Mesothelial cell of epicardium (in vitro differentiated cells): ENCODE measurements around the gene RNF157. TPM values are rescaled to one million over a fixed set of nuclear protein-coding genes. Genes with fewer than 3 reads are reported as not detected.
"Not testable (repeated sequence)": the region's sequence is repeated elsewhere in the genome, so short reads cannot be mapped to it uniquely, and the experiment has no call there.

ENCODE experiments used
- DNase-seq, 2 experiments: peaks; one replicate each; pipeline ENCODE4 v3.0.0; 2021; ENCODE audit warnings: low spot score in 2 of 2; ENCODE audit not compliant: unreplicated experiment in 2 of 2
- H3K27ac Mint-ChIP-seq: 2 replicates; pipeline ENCODE4 v1.8.0; 2021; ENCODE audit warnings: mixed read lengths
- H3K27me3 Mint-ChIP-seq: 2 replicates; pipeline ENCODE4 v1.8.0; 2021; ENCODE audit warnings: low read depth, mixed read lengths
- H3K36me3 Mint-ChIP-seq: 2 replicates; pipeline ENCODE4 v1.8.0; 2021; ENCODE audit warnings: mixed read lengths
- H3K4me1 Mint-ChIP-seq: 2 replicates; pipeline ENCODE4 v1.8.0; 2021; ENCODE audit warnings: mixed read lengths
- H3K4me3 Mint-ChIP-seq: 2 replicates; pipeline ENCODE4 v1.8.0; 2021; ENCODE audit warnings: mild to moderate bottlenecking, moderate library complexity, mixed read lengths
- H3K9me3 Mint-ChIP-seq: 2 replicates; pipeline ENCODE4 v1.8.0; 2021; ENCODE audit warnings: mixed read lengths
- total RNA-seq: library from RNA; stranded (reverse); gene quantifications from 3 replicates; pipeline ENCODE4 v1.2.1, GENCODE V29; 2021
- TF ChIP-seq, protein P1 (sequence below): fragments of 200-600 bp; sonication (generic); IDR thresholded peaks from one replicate; pipeline ENCODE4 v1.5.0; 2021; ENCODE audit warnings: antibody characterized with exemption; ENCODE audit not compliant: unreplicated experiment

The RNF157 gene
- total RNA-seq, 1 donor from 2014 or later: 8.0 TPM

DNA sequence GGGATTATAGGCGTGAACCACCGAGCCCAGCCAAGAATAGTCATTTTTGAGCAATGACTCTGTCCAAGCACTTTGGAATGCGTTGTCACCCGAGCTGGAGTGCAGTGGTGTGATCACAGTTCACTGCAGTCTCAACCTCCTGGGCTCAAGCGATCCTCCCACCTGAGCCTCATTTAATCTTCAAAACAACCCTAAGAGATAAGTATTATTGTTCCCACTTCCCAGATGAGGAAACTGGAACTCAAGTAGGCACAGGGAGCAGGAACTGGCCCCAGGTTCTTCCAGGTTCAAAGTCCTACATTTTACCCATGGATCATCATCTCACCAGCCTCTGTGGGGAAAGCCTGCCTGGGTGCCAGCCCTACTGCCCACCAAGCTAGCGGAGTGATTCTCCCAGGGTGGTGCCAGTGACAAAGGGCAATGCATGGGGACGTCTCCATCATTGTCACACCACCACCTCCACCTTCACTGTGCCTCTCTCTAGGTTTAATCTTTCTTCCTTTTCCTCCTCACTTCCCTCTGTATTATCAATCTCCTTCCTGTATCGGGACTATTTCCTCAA, 11.3 kb upstream of the RNF157 start:
- Mint-ChIP-seq H3K4me3 (no peak overlapping the region), H3K4me1 (peaks cover 7% of the 10 kb centered on the region), H3K36me3 (no peaks in the 10 kb centered on the region), H3K27ac (no peak overlapping the region), H3K9me3 (no peaks in the 10 kb centered on the region), H3K27me3 (no peaks in the 10 kb centered on the region)
- TF ChIP-seq, protein P1, sequence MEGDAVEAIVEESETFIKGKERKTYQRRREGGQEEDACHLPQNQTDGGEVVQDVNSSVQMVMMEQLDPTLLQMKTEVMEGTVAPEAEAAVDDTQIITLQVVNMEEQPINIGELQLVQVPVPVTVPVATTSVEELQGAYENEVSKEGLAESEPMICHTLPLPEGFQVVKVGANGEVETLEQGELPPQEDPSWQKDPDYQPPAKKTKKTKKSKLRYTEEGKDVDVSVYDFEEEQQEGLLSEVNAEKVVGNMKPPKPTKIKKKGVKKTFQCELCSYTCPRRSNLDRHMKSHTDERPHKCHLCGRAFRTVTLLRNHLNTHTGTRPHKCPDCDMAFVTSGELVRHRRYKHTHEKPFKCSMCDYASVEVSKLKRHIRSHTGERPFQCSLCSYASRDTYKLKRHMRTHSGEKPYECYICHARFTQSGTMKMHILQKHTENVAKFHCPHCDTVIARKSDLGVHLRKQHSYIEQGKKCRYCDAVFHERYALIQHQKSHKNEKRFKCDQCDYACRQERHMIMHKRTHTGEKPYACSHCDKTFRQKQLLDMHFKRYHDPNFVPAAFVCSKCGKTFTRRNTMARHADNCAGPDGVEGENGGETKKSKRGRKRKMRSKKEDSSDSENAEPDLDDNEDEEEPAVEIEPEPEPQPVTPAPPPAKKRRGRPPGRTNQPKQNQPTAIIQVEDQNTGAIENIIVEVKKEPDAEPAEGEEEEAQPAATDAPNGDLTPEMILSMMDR: no peak
- no peak for DNase-seq

DNA sequence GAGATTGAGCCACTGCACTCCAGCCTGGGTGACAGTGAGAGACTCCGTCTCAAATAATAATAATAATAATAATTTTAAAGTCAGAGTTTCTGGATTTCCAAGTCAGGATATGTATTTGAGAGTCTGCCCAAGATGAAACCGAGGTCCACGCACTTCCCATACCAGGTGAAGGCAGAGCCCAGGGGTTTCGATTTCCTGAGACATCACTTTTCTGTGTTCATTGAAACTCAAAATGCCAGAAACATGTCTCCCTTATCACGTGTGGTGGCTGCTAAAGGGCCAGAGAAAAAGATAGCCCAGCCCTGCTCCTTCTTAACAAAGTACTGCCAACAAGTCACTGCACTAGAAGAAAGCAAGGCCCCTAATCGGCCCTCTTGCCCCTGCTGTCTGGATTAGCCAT, 9.8 kb upstream of the RNF157 start:
- H3K4me1 Mint-ChIP-seq: peaks cover 10% of the 10 kb centered on the region
- no peaks in the 10 kb centered on the region for H3K27me3 Mint-ChIP-seq
- no peak for DNase-seq
- H3K9me3 Mint-ChIP-seq: no peaks in the 10 kb centered on the region
- H3K27ac Mint-ChIP-seq: no peak overlapping the region
- no peak overlapping the region for H3K4me3 Mint-ChIP-seq
- H3K36me3 Mint-ChIP-seq: no peaks in the 10 kb centered on the region
- TF ChIP-seq, protein P1: no peak

DNA sequence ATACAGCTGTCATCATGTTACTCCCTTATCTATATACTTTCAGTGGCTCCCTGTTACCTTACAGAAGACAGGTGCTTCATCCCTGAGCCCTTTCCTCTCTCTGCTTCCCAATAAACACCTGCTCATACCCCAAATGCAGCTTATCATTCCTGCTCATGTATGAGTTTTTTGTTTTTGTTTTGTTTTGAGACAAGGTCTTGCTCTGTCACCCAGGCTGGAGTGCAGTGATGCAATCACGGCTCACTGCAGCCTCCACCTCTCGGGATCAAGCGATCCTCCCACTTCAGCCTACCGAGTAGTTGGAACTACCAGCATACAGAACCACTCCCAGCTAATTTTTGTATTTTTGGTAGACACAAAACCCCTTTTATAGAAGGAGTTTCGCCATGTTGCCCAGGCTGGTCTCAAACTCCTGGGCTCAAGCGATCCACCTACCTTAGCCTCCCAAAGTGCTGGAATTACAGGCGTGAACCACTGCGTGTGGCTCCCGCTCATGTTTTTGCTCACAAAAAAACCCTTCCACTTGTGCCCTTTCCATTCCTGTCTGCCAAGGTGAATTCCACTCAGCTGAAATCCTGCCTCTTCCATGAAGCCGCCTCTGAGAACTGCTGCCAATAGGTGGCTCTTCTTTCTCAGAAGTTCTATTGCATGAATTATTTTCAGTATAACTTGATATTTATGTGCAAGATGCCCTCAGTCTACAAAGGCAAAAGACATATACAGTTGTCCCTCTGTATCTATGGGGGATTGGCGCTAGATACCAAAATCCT, 7.9 kb upstream of the RNF157 start:
- Mint-ChIP-seq H3K4me3 (no peak overlapping the region), H3K27me3 (peaks cover 6% of the 10 kb centered on the region), H3K9me3 (no peaks in the 10 kb centered on the region), H3K36me3 (no peaks in the 10 kb centered on the region), H3K4me1 (peaks cover 21% of the 10 kb centered on the region), H3K27ac (no peak overlapping the region)
- no peak for DNase-seq
- TF ChIP-seq, protein P1: no peak

DNA sequence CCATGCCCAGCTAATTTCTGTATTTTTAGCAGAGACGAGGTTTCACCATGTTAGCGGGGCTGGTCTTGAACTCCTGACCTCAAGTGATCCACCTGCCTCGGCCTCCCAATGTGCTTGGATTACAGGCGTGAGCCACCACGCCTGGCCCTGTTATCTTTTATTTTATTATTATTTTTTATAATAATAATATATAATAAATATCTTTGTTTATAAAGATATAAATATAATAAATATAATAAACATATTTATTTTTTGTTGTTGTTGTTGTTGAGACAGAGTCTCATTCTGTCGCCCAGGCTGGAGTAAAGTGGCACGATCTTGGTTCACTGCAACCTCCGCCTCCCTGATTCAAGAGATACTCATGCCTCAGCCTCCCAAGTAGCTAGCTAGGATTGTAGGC, 7.0 kb upstream of the RNF157 start:
- DNase-seq: no peak
- Mint-ChIP-seq H3K4me1 (peaks cover 20% of the 10 kb centered on the region), H3K4me3 (no peak overlapping the region), H3K27ac (no peak overlapping the region), H3K9me3 (no peaks in the 10 kb centered on the region), H3K36me3 (no peaks in the 10 kb centered on the region), H3K27me3 (peaks cover 15% of the 10 kb centered on the region)
- TF ChIP-seq, protein P1: no peak

DNA sequence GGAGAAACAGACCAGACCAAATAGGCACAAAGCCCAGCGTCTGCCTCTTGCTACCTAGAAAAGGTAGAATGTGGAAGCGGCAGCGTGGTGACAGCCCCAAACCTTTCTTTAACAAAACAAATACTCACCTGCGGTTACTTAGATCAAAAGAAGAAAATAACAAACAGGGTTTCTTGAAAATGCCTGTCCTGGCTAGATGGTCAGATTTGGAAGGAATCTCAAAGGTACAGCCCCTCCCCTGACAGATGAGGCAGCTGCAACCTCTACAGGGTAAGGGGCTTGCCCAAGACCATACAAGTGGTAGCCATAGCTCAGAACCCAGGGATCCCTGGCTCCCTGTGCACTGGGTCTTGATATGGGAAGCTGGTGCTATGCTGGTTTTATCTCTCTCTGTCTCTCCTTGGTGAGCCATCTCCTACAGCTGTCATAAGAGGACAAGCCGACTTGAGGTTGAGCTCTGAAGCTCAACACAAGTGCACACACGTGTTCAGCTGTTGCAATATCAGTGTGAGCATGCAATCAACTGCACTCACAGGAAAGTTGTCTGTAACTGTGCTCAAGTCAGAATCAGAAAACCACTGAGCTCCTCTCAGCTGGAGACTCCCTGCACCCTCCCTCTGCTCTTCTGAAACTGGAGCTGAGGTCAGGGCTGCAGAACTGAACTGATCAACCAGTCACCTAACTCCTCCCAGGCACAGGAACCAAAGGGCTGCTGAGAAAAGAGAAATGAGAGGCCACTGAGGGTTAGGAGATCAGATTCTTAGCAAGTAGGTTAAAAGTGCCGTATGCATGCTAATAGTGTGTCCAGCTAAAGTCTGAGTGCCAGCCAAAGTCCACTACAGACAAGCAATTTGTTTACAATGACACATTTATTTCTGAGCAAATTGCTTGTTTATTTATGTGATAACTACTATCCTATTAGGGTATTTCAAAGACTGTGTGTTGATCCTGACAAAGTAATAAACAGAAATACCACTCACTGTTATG, 6.1 kb upstream of the RNF157 start:
- TF ChIP-seq, protein P1: no peak
- no peak for DNase-seq

DNA sequence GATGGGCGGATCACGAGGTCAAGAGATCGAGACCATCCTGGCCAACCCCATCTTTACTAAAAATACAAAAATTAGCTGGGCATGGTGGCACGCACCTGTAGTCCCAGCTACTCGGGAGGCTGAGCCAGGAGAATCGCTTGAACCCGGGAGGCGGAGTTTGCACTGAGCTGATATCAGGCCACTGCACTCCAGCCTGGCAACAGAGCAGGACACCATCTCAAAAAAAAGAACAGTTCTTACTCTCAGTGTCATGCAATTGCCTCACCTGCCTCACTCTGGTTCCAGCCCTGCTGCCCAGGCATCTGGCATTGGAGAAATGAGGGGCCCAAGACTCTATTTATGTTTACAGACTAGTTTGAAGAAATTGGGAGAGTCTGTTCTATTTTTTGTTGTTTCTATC, 4.4 kb upstream of the RNF157 start:
- H3K27ac Mint-ChIP-seq, H3K4me3 Mint-ChIP-seq, H3K9me3 Mint-ChIP-seq, DNase-seq, H3K36me3 Mint-ChIP-seq: not testable (repeated sequence)
- Mint-ChIP-seq H3K27me3 (peaks cover 32% of the 10 kb centered on the region), H3K4me1 (peaks cover 25% of the 10 kb centered on the region)

More for the DNA sequence above, 6.1 kb upstream of the RNF157 start:
- Mint-ChIP-seq H3K9me3 (no peaks in the 10 kb centered on the region), H3K27ac (no peak overlapping the region), H3K4me3 (no peak overlapping the region), H3K36me3 (no peaks in the 10 kb centered on the region), H3K4me1 (peaks cover 18% of the 10 kb centered on the region), H3K27me3 (peaks cover 24% of the 10 kb centered on the region)
